Stimulated activated CD8-positive, alpha-beta memory T cell treated with anti-CD3 and anti-CD28 coated beads, Interleukin-15, amount 100 ng/mL, for 48 hours (primary cell): ENCODE results near the gene BCL2L2.

Experiments
- DNase-seq, 2 donors: peaks; one replicate each; pipeline ENCODE4 v3.0.0-alpha.2; 2020; ENCODE audit warnings: low read depth in 2 of 2

The BCL2L2 gene

DNA sequence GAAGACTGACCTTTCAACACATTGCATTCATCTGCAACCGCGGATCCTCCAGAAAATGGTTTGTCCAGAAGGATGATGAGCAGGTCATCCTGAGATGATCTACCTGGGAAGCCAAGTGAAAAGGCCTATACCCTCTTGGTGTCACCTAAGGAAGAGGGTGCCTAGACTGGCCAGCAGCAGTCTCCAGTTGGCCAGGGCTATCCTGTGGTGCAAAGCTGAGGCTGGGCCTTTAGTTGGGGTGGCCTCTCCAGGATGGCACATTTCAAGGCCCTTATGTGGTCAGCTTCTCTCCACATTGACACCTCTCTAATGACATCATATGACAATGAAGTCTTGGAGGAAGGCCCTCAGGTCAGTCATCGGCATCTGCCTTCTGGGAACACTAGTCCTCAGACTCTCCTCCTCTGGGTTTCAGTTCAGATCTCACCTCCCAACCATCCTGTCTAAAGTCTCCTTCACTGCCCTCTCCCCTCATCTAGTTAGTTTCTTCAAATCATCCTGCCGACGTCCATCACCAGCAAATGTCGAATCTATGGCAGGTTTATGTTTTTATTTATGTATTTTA is 49.3 kb downstream of the BCL2L2 start:
- DNase-seq = no peak

DNA sequence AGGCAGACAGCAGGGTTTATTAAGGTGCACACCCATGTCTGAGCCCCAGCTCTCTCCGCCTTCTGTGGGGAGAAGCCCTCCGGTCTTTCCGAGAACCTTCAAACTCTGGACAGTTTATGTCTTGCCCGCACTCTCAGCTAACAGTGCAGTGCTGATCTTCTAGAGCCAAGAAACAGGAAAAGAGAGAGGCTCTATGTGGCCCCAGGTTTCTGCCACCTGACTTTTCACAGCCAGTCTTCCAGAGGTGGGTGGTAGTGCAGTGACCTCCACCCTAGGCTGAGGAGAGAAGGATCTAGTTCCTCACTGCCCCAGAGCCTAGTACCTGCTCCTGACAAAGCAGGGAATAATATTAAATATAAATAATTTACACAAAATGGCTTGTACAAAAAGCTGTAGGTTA is 50.0 kb downstream of the BCL2L2 start:
- DNase-seq = no peak

DNA sequence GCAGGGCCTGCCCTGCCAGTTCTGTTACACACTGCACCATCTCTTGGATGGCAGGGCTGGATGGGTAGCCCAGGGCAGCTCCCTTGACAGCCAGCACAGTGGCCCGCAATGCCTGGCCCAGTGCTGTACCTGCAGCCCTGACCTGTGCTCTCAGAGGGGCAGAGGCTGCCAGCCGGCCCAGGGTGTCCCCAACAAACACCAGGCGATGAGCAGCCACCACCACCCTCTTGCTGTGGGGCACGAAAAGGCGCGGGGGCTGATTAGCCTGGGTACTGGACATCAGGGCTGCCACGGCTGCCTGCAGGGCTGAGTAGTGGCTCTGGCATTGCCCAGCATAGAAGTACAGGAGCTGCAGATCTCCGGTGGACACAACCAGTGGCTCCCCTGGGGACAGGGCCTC is 50.6 kb downstream of the BCL2L2 start:
- no peak for DNase-seq

DNA sequence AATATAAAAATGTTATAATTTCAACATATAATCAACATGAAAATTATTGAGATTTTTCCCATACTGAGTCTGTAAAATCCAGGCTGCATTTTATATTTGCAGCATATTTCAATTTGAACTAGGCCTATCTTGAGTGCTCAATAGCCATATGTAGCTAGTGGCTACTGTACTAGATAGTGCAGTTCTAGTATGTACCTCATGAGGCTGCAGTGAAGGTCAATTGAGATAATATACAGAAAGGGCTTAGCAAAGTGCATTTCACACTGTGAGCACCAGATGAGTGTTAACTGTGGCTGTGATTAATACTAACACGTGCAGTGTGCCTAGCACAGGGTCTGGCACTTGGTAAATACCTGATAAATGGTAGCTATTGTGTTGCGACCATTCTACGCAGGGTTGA is 51.4 kb downstream of the BCL2L2 start:
- DNase-seq = no peak

- DNase-seq = no peak
These were observed 52.0 kb downstream of the BCL2L2 start for GRCh38 chr14:23358553-23359166.

DNA sequence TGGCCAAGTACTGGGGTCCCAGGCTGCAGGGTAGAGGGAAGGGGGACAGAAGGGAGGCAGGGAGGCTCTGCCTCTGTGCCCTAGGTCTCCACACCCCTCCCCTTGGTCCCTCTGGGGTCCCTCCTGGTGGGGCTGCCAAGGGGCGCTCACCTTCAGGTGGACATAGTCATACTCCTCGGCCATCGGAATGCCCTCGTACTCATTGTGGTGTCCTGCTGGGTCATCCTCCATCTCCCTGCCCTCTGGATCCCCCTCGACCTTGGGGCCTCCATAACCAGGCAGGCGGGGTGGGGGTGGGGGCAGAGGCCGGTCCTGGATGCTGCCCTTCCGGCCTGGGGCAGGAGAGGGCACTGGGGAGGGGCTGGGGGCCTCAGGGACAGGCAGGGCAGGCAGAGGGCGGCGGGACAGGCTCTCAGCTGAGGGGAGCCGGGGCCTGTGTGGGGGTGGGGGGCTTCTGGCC is 52.6 kb downstream of the BCL2L2 start:
- no peak for DNase-seq

DNA sequence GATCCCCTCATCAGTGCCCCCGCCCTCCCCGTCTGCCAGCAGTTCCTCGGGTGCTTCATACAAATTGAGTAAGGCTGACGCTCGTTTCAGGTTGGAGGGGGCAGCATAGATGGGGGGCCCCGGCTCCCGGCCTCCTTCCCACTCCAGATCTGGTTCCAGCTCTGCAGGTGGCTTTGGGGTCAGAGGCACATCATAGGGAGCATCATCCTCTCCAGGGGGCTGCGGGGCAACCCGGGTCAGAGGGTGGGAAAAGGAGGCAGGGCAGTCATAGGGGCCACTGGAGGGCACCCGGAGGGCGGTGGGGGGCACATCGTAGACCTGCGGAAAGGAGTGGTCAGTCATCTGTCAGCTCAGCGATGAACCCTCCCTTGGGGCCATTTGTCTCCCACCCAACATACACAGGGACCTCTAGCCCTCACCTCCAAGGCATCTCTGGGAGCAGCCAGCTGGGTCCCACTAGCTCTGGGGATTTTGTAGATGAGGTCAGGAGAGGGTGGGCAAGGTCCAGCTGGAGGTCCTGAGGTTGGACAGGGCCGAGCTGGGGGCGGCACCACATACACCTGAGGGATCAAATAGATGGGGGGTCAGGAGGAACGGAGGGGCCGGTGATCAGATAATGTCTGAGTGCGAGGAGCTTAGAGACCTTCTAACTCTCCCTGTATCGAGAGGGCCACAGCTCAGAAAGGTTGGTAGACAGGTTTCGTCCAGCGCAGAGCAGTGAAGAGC is 53.3 kb downstream of the BCL2L2 start:
- no peak for DNase-seq

DNA sequence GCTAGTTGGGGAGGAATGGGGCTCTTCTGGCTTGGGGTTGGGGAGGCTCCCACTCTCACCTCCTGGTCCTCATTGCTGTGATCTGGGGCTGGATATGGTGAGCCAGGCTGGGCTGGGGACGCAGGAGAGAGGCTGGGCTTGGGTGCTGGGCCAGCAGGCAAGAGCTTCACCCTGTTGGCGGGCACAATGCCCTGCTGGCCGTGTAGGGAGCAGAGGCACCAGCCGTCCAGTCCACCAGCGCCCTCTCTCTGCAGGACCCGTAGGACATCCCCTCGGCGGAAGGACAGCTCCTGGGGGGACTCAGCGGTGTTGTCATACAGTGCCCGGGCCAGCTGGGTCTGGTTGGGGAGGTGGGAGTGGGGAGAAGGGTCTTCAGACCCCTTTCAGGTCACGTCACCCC is 53.9 kb downstream of the BCL2L2 start:
- no peak for DNase-seq

- no peak for DNase-seq
These were observed 54.7 kb downstream of the BCL2L2 start for GRCh38 chr14:23361320-23361719.
